IMR-90 (cell line): Measurements from ENCODE around the gene C1QTNF5. TPM values are rescaled to one million over a fixed set of nuclear protein-coding genes. Genes with fewer than 3 reads are reported as not detected.

Experiments used
- ATAC-seq: fragments of 200-7000 bp; cut with Tn5 transposase; 2 replicates; pipeline ENCODE4 v1.9.1; 2020; ENCODE audit warnings: low read depth, mild to moderate bottlenecking, moderate library complexity
- BruUV-seq: library from RNA; stranded (reverse); fragments of 400-500 nt; replicated peaks from 2 replicates; lab custom pipeline; 2021; lab: Mats Ljungman, UMichigan
- CTCF ChIA-PET: fragments of 300-600 bp; formaldehyde crosslinking; extraction: SDS; loops from one replicate; lab custom pipeline; 2021; ENCODE audit warnings: antibody characterized with exemption; lab: Yijun Ruan, JAX
- POLR2A ChIA-PET: fragments of 300-600 bp; sonication (Branson Sonifier 250); formaldehyde crosslinking; loops from one replicate; lab custom pipeline; 2022; ENCODE audit warnings: antibody characterized with exemption; ENCODE audit not compliant: unreplicated experiment; lab: Charles Lee
- DNase-seq: peaks from one replicate; pipeline ENCODE4 v3.0.0; 2013
- H2AFZ ChIP-seq: replicated peaks from 2 replicates; pipeline ENCODE3; 2013; ENCODE audit warnings: low read length, mild to moderate bottlenecking; ENCODE audit not compliant: poor library complexity
- H2AK5ac ChIP-seq: 2 replicates; pipeline ENCODE4 v1.6.1; 2013; ENCODE audit warnings: low read depth, low read length, inconsistent platforms
- H2AK9ac ChIP-seq: replicated peaks from 2 replicates; pipeline ENCODE3; 2013; ENCODE audit warnings: mild to moderate bottlenecking, low read depth, low read length, moderate library complexity; ENCODE audit not compliant: poor library complexity
- H2BK120ac ChIP-seq: 2 replicates; pipeline ENCODE4 v1.6.1; 2013; ENCODE audit warnings: low read depth, low read length, inconsistent platforms
- H2BK15ac ChIP-seq: 3 replicates; pipeline ENCODE4 v1.6.1; 2013; ENCODE audit warnings: low read depth, low read length, inconsistent platforms
- H2BK20ac ChIP-seq: 2 replicates; pipeline ENCODE4 v1.6.1; 2013; ENCODE audit warnings: low read depth, mild to moderate bottlenecking, inconsistent platforms, low read length, moderate library complexity
- H2BK5ac ChIP-seq: 2 replicates; pipeline ENCODE4 v1.6.1; 2013; ENCODE audit warnings: mild to moderate bottlenecking, low read depth, low read length, inconsistent platforms; ENCODE audit not compliant: poor library complexity, severe bottlenecking
- H3K14ac ChIP-seq: replicated peaks from 2 replicates; pipeline ENCODE4 v1.6.1; 2013; ENCODE audit warnings: low read depth, low read length, inconsistent platforms
- H3K18ac ChIP-seq: 2 replicates; pipeline ENCODE4 v1.6.1; 2013; ENCODE audit warnings: low read depth, low read length, control low read depth
- H3K23ac ChIP-seq: 2 replicates; pipeline ENCODE4 v1.6.1; 2013; ENCODE audit warnings: low read depth, low read length, inconsistent platforms
- H3K27ac ChIP-seq: 2 replicates; pipeline ENCODE4 v1.5.1; 2013; ENCODE audit warnings: mild to moderate bottlenecking, control low read depth, low read length; ENCODE audit not compliant: insufficient read depth
- H3K27me3 ChIP-seq: 2 replicates; pipeline ENCODE4 v1.6.1; 2013; ENCODE audit warnings: low read length; ENCODE audit not compliant: control insufficient read depth, insufficient read depth
- H3K36me3 ChIP-seq: 2 replicates; pipeline ENCODE4 v1.6.1; 2013; ENCODE audit warnings: low read length, mixed read lengths; ENCODE audit not compliant: control insufficient read depth, insufficient read depth
- H3K4ac ChIP-seq: 2 replicates; pipeline ENCODE4 v1.6.1; 2013; ENCODE audit warnings: low read depth, low read length, inconsistent platforms
- H3K4me1 ChIP-seq: 2 replicates; pipeline ENCODE4 v1.6.1; 2013; ENCODE audit warnings: low read length, mixed read lengths; ENCODE audit not compliant: control insufficient read depth, insufficient read depth
- H3K4me2 ChIP-seq: 2 replicates; pipeline ENCODE4 v1.6.1; 2013; ENCODE audit warnings: low read depth, mild to moderate bottlenecking, control low read depth, low read length, moderate library complexity
- H3K4me3 ChIP-seq: 2 replicates; pipeline ENCODE4 v1.5.1; 2013; ENCODE audit warnings: low read depth, mild to moderate bottlenecking, control low read depth, low read length, moderate library complexity; ENCODE audit not compliant: insufficient read depth
- H3K56ac ChIP-seq: 2 replicates; pipeline ENCODE4 v1.6.1; 2013; ENCODE audit warnings: low read length, inconsistent platforms; ENCODE audit not compliant: insufficient read depth; ENCODE audit errors: extremely low read depth
- H3K79me1 ChIP-seq, 2 experiments: 2 replicates each; pipeline ENCODE4 v1.6.1; 2013; ENCODE audit warnings: low read length in 2 of 2, inconsistent platforms in 1 of 2, low read depth in 1 of 2
- H3K9ac ChIP-seq: 2 replicates; pipeline ENCODE4 v1.6.1; 2013; ENCODE audit warnings: low read depth, low read length, control low read depth
- H3K9me1 ChIP-seq: 2 replicates; pipeline ENCODE4 v1.6.1; 2013; ENCODE audit warnings: low read length, inconsistent platforms; ENCODE audit not compliant: insufficient read depth
- H3K9me3 ChIP-seq: 2 replicates; pipeline ENCODE4 v1.6.1; 2013; ENCODE audit warnings: low read length; ENCODE audit not compliant: control insufficient read depth, insufficient read depth
- H4K20me1 ChIP-seq: 2 replicates; pipeline ENCODE4 v1.6.1; 2013; ENCODE audit warnings: low read length, inconsistent platforms; ENCODE audit not compliant: insufficient read depth
- H4K5ac ChIP-seq: 2 replicates; pipeline ENCODE4 v1.6.1; 2013; ENCODE audit warnings: mild to moderate bottlenecking, low read depth, low read length, control low read depth
- H4K8ac ChIP-seq, 2 experiments: 2 replicates each; pipeline ENCODE4 v1.6.1; 2013; ENCODE audit warnings: low read depth in 2 of 2, low read length in 2 of 2, control low read depth in 1 of 2, inconsistent platforms in 1 of 2
- H4K91ac ChIP-seq: 2 replicates; pipeline ENCODE4 v1.6.1; 2013; ENCODE audit warnings: low read depth, low read length, inconsistent platforms; ENCODE audit not compliant: insufficient read depth
- BHLHE40 ChIP-seq: fragments of 150-350 bp; IDR thresholded peaks from 2 replicates; pipeline ENCODE4 v1.6.1; 2016; ENCODE audit warnings: mild to moderate bottlenecking, low read depth, low read length
- ELK1 ChIP-seq: fragments of 150-350 bp; IDR thresholded peaks from 2 replicates; pipeline ENCODE4 v1.6.1; 2016; ENCODE audit warnings: low read depth, mild to moderate bottlenecking, low read length, moderate library complexity, borderline replicate concordance
- MAFK ChIP-seq: IDR thresholded peaks from 2 replicates; pipeline ENCODE4 v1.6.1; 2012; ENCODE audit warnings: low read depth, low read length, improper control_type of control experiment
- MXI1 ChIP-seq: IDR thresholded peaks from 2 replicates; pipeline ENCODE4 v1.6.1; 2012; ENCODE audit warnings: low read depth, mild to moderate bottlenecking, low read length, moderate library complexity, borderline replicate concordance
- POLR2A ChIP-seq: IDR thresholded peaks from 2 replicates; pipeline ENCODE4 v1.6.1; 2012; ENCODE audit warnings: mild to moderate bottlenecking, low read depth, low read length
- RAD21 ChIP-seq: IDR thresholded peaks from 2 replicates; pipeline ENCODE4 v1.6.1; 2012; ENCODE audit warnings: low read length, improper control_type of control experiment
- RFX5 ChIP-seq: IDR thresholded peaks from 2 replicates; pipeline ENCODE4 v1.8.0; 2012; ENCODE audit warnings: low read depth, mild to moderate bottlenecking, low read length, moderate library complexity
- USF2 ChIP-seq: fragments of 150-350 bp; IDR thresholded peaks from 2 replicates; pipeline ENCODE4 v1.6.1; 2017; ENCODE audit warnings: mild to moderate bottlenecking, antibody characterized with exemption, low read length, low read depth
- WGBS, 2 experiments: methylation state at CpG; one replicate each; pipeline versions ENCODE4 v1.1.5 to v1.1.7; 2013; ENCODE audit warnings: missing lambda C conversion rate in 2 of 2; ENCODE audit not compliant: insufficient read length in 1 of 2; ENCODE audit errors: extremely low coverage in 2 of 2; 5-methylcytosine and 5-hydroxymethylcytosine counted together
- dilution Hi-C: fragments of 300-500 bp; cut with HindIII; formaldehyde crosslinking; loops from one replicate; pipeline ENCODE4 v1.14.3; 2018; ENCODE audit warnings: low sequenced_read_pairs; ENCODE audit not compliant: unreplicated experiment
- in situ Hi-C: fragments of 300-500 bp; cut with MboI; formaldehyde crosslinking; loops from 3 replicates; pipeline ENCODE4 v1.14.3; 2019; ENCODE audit warnings: low sequenced_read_pairs, inconsistent platforms, mixed read lengths
- intact Hi-C: fragments of 100-400 bp; cut with micrococcal nuclease; formaldehyde crosslinking; loops from 2 replicates; pipeline ENCODE4 v1.10.0; 2022
- polyA plus RNA-seq, 3 experiments: library from polyadenylated mRNA; depleted of rRNA; stranded (reverse); fragments of >200 nt; gene quantifications; 2 replicates each; pipeline ENCODE4 v1.2.3, GENCODE V29; 2012; ENCODE audit warnings: low replicate concordance in 1 of 3
- total RNA-seq: library from RNA; depleted of rRNA; stranded (reverse); fragments of >200 nt; gene quantifications from 2 replicates; pipeline ENCODE4 v1.2.3, GENCODE V29; 2012

C1QTNF5 gene
- total and polyA plus RNA-seq, 2 of the 4 experiments (the other 2 are of a cell fraction), result 2.0 to 5.4 TPM

GRCh38 chr11:119343726-119344125, 3.0 kb upstream of the C1QTNF5 start:
- ChIA-PET CTCF (interaction anchor here (1.6 kb wide), 1 partner anchor 13 kb away, joined by 4 read pairs; no protein-coding TSS in a partner anchor), POLR2A (no interaction called here)
- BruUV-seq, result no TSS peak
- H3K27me3 ChIP-seq, result peaks cover 26% of the 10 kb centered on the region
- H4K91ac ChIP-seq, result no peak overlapping the region
- no peak overlapping the region for H3K14ac ChIP-seq
- H2BK15ac ChIP-seq, result no peak overlapping the region
- no peak overlapping the region for H3K27ac ChIP-seq
- H3K23ac ChIP-seq, result no peak overlapping the region
- H3K9me1 ChIP-seq, result no peaks in the 10 kb centered on the region
- dilution Hi-C loops (no loop called here), intact Hi-C loops (no loop called here), in situ Hi-C loops (no loop called here)
- H2AK5ac ChIP-seq, result no peak overlapping the region
- TF ChIP-seq BHLHE40, result no peak
- TF ChIP-seq RAD21, result no peak
- TF ChIP-seq MAFK, result no peak
- no peak for TF ChIP-seq MXI1
- no peak for TF ChIP-seq USF2
- no peak for TF ChIP-seq RFX5
- no peak for TF ChIP-seq ELK1
- TF ChIP-seq POLR2A, result no peak
- H3K4me1 ChIP-seq, result peaks cover 10% of the 10 kb centered on the region
- H2BK120ac ChIP-seq, result no peak overlapping the region
- H3K9ac ChIP-seq, result no peak overlapping the region
- DNase-seq (no peak), ATAC-seq (no peak)
- H2BK20ac ChIP-seq, result no peak overlapping the region
- no peaks in the 10 kb centered on the region for H3K9me3 ChIP-seq
- H3K4ac ChIP-seq, result no peak overlapping the region
- no peak overlapping the region for H4K5ac ChIP-seq
- H4K8ac ChIP-seq, result no peak overlapping the region
- no CpG with 5 or more reads among the region's 7 CpGs for WGBS, 2 experiments
- no peak overlapping the region for H3K4me3 ChIP-seq
- H3K4me2 ChIP-seq, result no peak overlapping the region
- H3K18ac ChIP-seq, result no peak overlapping the region
- H2AK9ac ChIP-seq, result peak overlapping the region; percentile 28
- H3K36me3 ChIP-seq, result no peaks in the 10 kb centered on the region
- no peaks in the 10 kb centered on the region for H4K20me1 ChIP-seq
- H2AFZ ChIP-seq, result no peak overlapping the region
- peaks cover 8 to 12% of the 10 kb centered on the region in 2 experiments; a peak in 3 of 4 replicates for H3K79me1 ChIP-seq
- no peak overlapping the region for H2BK5ac ChIP-seq
- no peak overlapping the region for H3K56ac ChIP-seq
